UCSD-AML1 (cell line): Measurements from ENCODE around the gene SUPT6H.
"Not testable (repeated sequence)": the region's sequence is repeated elsewhere in the genome, so short reads cannot be mapped to it uniquely, and the experiment has no call there.

ENCODE experiments used
- DNase-seq: peaks from one replicate; lab custom pipeline; 2025; ENCODE audit not compliant: unreplicated experiment; lab: John Stamatoyannopoulos, UW

The SUPT6H gene

DNA sequence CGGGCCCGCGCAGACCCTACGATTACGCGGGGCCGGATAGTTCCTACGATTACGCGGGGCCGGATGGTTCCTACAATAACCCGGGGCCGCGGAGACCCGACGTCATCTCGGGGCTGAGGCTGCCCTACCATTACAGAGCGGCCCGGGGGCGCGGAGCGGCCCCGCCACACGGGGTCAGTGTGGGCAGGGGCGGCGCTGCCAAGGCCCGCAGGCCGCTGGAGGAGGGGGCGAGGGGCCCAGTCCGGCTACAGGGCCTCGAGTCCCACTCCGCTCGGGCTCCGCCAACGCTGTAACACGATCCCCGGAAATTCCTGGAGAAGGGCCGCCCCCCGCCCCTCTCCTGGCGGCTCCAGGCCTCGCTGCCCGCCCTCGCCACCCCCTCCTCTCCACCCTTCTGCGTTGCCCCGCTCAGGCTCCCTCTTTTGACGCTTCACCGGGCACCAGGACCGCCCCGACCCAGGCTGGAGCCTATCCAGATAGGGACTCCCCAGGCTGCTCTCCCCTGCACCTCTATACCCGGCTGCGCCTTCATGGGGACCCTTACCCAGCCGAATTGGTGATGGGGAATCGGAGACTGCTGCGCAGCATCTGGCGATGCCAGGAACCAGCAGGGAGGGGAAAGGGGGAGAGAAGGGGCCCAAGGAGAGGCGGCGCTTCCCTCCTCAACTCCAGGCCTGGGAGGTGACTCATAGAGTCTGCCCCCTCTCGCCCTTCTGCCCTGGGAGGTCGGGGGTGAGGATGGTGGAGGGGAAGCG is 55.8 kb downstream of the SUPT6H start, which contains the start of gene RAB34:
Gene RAB34 (minus strand): TSS at position 291 of the 755 bp plus-strand sequence. CDS start 602 bp downstream, outside the sequence.
- peak; percentile 84 for DNase-seq

- DNase-seq: no peak
Observed at GRCh38 chr17:28718333-28719020, 56.5 kb downstream of the SUPT6H start.

DNA sequence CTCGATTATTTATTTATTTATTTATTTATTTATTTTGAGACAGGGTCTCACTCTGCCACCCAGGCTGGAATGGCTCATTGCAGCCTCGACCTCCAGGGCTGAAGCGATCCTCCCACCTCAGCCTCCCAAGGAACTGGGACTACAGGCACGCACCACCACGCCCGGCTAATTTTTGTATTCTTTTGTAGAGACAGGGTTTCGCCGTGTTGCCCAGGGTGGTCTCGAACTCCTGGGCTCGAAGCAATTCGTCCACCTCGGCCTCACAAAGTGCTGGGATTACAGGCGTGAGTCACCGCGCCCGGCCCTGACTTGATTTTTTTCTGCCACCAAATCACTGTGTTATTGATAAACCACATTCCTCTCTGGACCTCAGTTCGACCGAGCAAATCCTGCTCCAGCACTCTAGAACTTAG is 57.0 kb downstream of the SUPT6H start:
- no peak for DNase-seq

GRCh38 chr17:28720247-28720996 is 58.4 kb downstream of the SUPT6H start:
- DNase-seq: no peak

GRCh38 chr17:28720997-28721329 is 59.0 kb downstream of the SUPT6H start:
- not testable (repeated sequence) for DNase-seq

GRCh38 chr17:28722417-28723158 is 60.6 kb downstream of the SUPT6H start:
- DNase-seq: no peak

GRCh38 chr17:28723159-28723835 is 61.3 kb downstream of the SUPT6H start:
- no peak for DNase-seq

DNA sequence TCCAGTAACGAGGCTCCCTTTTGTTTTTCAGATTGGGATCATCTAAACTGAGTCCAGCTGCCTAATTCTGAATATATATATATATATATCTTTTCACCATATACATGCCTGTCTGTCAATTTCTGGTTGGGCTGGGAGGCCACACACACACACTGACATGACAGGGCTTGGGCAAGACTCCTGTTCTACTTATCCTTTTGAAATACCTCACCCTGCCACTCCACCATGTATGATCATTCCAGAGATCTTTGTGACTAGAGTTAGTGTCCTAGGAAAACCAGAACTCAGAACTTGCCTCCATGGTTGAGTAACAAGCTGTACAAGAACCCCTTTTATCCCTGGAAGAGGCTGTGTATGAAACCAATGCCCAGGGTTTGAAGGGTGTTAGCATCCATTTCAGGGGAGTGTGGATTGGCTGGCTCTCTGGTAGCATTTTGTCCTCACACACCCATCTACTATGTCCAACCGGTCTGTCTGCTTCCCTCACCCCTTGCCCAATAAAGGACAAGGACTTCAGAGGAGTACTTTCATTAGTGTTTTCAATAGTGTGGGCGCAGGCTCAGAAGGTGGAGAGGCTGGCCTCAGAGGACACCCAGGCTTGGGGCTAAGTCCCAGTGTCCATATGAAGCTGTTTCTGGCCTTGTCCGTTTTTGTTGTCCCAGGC is 62.0 kb downstream of the SUPT6H start:
- not testable (repeated sequence) for DNase-seq

GRCh38 chr17:28724500-28725165 is 62.6 kb downstream of the SUPT6H start:
- DNase-seq: no peak

GRCh38 chr17:28725166-28725659 is 63.2 kb downstream of the SUPT6H start:
- peak; percentile 73 for DNase-seq

GRCh38 chr17:28725660-28726225 is 63.7 kb downstream of the SUPT6H start:
- DNase-seq: no peak

DNA sequence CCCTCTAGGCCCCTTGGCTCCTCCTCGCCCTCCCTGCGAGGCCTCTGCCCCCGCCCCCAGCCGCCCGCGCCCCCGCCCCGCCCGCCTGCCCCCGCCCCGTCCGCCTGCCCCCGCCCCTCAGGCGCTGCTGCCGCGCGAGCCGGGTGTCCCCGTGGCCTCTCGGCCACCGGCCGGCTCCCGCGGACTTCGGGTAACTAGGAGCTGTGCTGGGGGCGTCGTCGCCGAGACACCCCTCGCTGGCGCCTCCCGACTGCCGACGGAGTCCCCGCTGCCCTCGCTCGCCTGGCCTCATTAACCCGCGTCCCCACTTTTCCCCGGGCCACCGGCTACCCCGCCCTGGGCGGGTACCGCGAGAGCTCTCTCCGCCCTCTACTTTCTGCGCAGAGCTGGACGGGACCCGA is 64.2 kb downstream of the SUPT6H start, which contains the start of gene TLCD1:
Gene TLCD1 (minus strand): TSS at position 8 of the 401 bp plus-strand sequence. CDS start 136 bp downstream, outside the sequence.
- DNase-seq: peak; percentile 80

GRCh38 chr17:28726627-28727491 is 64.9 kb downstream of the SUPT6H start:
- peak; percentile 91 for DNase-seq

DNA sequence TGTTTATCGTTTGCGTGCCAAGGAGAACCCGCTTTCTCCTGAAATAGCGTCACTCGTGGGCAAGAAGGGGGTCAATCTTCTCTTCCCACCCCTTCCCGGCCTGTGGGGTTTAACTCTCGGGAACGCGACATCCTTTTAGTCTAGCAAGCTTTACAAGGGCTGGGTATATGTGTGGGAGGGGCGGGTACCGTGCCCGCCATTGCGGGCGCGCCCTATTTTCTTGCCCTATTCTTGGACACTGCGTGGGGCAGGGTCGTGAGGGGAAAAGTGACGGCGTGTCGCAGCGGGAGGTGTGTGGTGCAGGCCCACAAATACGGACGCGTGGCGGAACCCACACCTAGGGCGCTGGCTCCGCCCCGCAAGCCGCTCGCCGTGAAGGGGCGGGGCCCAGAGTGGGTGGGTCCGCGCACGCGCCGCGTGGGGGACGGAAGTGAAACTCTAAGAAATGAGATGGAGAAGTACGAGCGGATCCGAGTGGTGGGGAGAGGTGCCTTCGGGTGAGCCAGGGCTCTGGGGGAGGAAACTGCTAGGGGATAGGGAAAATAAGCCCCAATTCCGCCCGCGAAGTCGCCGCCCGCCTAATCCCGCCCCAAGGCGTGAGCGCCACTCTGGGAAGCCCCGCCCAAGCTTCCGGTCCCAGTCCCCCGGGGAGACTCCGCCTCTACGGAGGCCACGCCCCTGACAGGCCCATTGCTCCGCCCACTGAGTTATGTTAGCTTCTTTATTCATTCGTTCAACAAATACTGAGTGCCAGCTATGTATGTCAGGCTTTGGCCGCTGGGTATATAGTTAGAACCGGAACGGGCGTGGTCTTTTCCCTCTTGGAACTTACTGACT is 66.6 kb downstream of the SUPT6H start, which contains the start of gene NEK8:
Gene NEK8 (plus strand): TSS at position 425 of the 837 bp plus-strand sequence. CDS start 26 bp downstream, at position 451.
- peak; percentile 96 for DNase-seq

- no peak for DNase-seq
Observed at GRCh38 chr17:28729950-28730330, 67.9 kb downstream of the SUPT6H start.

DNA sequence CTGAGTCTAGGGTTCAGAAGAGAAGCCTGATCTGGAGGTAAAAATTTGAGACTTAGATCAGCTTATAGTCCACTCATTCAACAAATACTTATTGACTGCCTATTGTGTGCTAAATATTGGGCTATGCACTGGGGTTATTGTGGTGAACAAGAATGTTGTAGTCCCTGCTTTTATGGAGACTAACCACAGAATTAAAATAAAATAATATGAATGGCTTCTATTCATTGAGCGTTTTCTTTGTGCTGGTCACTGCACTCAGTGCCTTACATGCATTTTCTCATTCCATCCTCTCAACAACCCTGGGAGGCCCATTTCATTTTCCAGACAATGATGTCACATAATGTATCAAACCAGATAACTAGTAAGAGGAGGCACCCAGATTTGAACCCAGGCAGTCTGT is 71.3 kb downstream of the SUPT6H start:
- no peak for DNase-seq
